LNCaP clone FGC (cell line): ENCODE data around the gene MRPL48.
"Not testable (repeated sequence)": the region's sequence is repeated elsewhere in the genome, so short reads cannot be mapped to it uniquely, and the experiment has no call there.

Source experiments
- DNase-seq: peaks from one replicate; pipeline ENCODE4 v3.0.0-alpha.2; 2011; ENCODE audit warnings: low read depth
- H3K4me3 ChIP-seq: 2 replicates; pipeline ENCODE4 v1.5.1; 2011; ENCODE audit warnings: mild to moderate bottlenecking, low read depth, low read length, control low read depth
- CTCF ChIP-seq: IDR thresholded peaks from 2 replicates; pipeline ENCODE4 v1.5.1; 2012; ENCODE audit warnings: mild to moderate bottlenecking; ENCODE audit not compliant: control insufficient read depth, insufficient read depth; ENCODE audit errors: extremely low read depth

The MRPL48 gene

DNA sequence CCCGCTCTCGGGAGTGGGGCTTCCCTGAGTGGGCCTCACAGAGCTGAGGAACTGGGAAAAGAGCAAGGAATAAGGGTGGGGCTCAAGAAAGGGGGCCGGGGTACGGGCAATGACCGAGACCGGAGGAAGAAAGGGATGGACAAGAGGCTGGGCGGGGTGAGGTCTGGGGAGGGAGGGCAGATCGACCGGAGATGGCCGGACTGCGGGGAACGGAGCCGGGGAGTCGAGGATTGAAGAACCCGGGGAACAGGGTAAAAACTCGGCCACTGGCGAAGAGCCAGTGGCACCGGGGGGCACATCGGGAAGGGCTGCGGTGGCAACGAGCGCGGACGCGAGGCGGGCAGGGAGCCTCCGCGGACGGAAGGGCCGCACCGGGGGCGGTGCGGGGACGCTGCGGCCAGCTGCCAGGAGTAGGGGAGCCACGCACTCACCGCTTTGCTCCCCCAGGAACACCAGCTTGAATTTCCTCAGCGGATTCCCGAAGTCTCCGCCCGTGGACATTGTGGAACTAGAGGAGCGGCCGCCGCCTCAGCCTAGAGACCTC is 27.5 kb upstream of the MRPL48 start:
- H3K4me3 ChIP-seq, result peak overlapping the region; percentile 90
- TF ChIP-seq CTCF, result no peak
- no peak for DNase-seq

- DNase-seq, result peak; percentile 99
- TF ChIP-seq CTCF, result peak; percentile 24; the same call in 1 of the 2 replicates
- peak within 1 kb of the TSS; percentile 90 for H3K4me3 ChIP-seq
Observed at GRCh38 chr11:73760679-73761402, 26.8 kb upstream of the MRPL48 start, which contains the start of gene RAB6A. RAB6A (minus strand) TSS chr11:73761074; CDS start chr11:73760635, 439 bp downstream.

DNA sequence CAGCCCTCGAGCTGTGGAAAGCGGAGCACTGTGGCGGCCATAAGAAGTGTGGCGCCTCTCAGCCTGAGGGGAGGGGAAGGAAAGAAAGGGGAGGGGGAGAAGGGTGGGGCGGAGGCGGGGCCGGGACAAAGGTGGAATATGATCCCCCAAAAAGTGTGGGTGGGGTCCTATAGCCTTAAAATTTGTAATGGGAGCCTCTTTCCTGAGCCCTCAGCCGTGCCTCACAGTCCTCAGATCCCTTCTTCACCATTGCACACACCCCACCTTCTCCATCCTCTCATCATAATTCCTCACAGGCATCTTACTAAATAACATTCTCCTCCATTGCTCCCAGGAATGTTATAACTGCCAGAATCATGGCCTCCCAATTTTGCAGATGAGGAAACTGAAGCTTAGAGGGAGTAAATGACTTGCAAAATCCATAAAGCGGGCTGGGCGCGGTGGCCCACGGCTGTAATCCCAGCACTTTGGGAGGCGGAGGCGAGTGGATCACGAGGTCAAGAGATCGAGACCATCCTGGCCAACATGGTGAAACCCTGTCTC is 26.2 kb upstream of the MRPL48 start:
- peak overlapping the region; percentile 35 for H3K4me3 ChIP-seq
- TF ChIP-seq CTCF, result no peak
- no peak for DNase-seq

- no peak for DNase-seq
- TF ChIP-seq CTCF, result no peak
- no peak overlapping the region for H3K4me3 ChIP-seq
Observed at GRCh38 chr11:73762732-73763131, 24.9 kb upstream of the MRPL48 start.

GRCh38 chr11:73766763-73767162 is 20.9 kb upstream of the MRPL48 start:
- TF ChIP-seq CTCF, result no peak
- no peak overlapping the region for H3K4me3 ChIP-seq
- DNase-seq, result no peak

DNA sequence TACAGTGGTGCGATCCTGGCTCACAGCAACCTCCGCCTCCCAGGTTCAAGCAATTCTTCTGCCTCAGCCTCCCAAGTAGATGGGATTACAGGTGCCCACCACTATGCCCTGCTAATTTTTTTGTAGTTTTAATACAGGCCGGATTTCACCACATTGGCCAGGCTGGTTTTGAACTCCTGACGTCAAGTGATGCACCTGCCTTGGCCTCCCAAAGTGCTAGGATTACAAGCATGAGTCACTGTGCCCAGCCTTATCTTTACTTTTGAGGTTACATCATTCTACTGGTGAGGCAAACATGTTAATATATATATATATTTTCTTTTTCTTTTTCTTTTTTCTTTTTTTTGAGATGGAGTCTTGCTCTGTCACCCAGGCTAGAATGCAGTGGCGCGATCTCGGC is 16.9 kb upstream of the MRPL48 start:
- not testable (repeated sequence) for DNase-seq

GRCh38 chr11:73779084-73779902 is 8.4 kb upstream of the MRPL48 start:
- peak; percentile 96 for DNase-seq
- peak overlapping the region; percentile 50 for H3K4me3 ChIP-seq
- no peak for TF ChIP-seq CTCF

More for the DNA sequence above, 16.9 kb upstream of the MRPL48 start:
- not testable (repeated sequence) for H3K4me3 ChIP-seq
